Measurements from ENCODE around the gene RCE1. TPM values are rescaled to one million over a fixed set of nuclear protein-coding genes. Genes with fewer than 3 reads are reported as not detected.

The RCE1 gene
- total RNA-seq, 1 donor = 10.7 TPM

DNA sequence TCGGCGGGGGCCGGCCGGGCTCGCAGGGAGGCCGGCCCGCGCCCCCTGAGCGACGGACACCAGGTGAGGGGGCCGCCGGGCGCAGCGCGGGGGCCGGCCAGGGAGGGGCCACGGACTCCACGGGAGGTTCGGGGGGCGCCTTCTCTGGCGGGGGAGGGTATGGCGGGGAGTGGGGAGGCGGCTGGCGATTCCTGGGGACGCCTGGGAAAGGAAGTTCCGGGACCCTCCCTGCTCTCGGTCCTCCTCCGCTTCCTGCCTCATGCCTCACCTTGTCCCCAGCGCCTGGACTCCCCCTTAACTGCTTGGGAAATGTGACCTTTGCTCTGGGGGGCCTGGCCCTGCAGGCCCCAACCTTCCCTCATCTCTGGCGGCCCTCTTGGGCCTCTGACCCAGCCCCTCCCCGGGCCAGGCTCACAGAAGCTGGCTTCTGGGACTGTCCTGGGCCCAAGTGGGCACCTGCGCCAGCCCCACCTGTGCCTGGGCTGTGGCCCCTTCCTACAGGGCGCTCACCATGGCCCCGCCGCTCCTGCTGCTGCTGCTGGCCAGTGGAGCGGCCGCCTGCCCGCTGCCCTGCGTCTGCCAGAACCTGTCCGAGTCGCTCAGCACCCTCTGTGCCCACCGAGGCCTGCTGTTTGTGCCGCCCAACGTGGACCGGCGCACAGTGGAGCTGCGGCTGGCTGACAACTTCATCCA, 14.1 kb downstream of the RCE1 start:
- no peak for TF ChIP-seq CTCF (IDR thresholded peaks at IDR 0.05; ENCODE audit: insufficient read depth, low read length)
- H3K4me3 ChIP-seq (ENCODE audit: low read depth, low read length) = peak overlapping the region; percentile 81
- no peak for DNase-seq (ENCODE audit: low read depth)

GRCh38 chr11:66857927-66858185, 14.6 kb downstream of the RCE1 start:
- no peak for TF ChIP-seq CTCF (IDR thresholded peaks at IDR 0.05; ENCODE audit: insufficient read depth, low read length)
- DNase-seq (ENCODE audit: low read depth) = no peak
- no peak overlapping the region for H3K4me3 ChIP-seq (ENCODE audit: low read depth, low read length)

GRCh38 chr11:66858186-66858938, 15.1 kb downstream of the RCE1 start:
- DNase-seq (ENCODE audit: low read depth) = no peak
- no peak overlapping the region for H3K4me3 ChIP-seq (ENCODE audit: low read depth, low read length)
- TF ChIP-seq CTCF (IDR thresholded peaks at IDR 0.05; ENCODE audit: insufficient read depth, low read length) = no peak

DNA sequence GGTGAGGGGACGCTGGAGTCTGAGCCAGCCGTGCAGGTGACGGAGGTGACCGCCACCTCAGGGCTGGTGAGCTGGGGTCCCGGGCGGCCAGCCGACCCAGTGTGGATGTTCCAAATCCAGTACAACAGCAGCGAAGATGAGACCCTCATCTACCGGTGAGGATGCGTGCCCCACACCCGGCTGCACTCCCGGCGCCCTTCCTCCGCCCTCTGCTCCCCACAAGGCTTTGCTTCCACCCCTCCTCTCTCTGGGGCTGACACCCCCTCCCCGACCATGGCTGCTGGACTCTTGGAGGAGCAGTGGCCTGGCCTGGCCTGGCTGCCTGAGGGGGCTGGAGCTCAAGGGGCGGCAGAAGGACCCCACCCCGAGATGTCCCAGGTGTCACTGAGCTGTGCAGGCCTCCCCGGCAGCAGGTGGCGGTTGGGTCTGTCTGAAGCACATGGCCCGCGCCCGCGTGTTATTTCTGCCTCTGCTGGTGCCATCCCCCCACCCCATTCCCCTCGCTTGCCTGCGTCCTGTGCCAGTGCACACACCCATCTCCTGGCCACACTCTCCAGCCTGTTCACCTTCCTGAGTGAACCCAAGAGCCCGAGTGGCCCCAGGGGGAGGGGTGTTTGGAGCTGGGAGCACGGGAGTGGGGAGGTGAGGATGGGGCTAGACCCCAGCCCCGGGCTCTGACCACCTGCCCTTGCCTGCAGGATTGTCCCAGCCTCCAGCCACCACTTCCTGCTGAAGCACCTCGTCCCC, 15.9 kb downstream of the RCE1 start:
- no peak for DNase-seq (ENCODE audit: low read depth)
- TF ChIP-seq CTCF (IDR thresholded peaks at IDR 0.05; ENCODE audit: insufficient read depth, low read length) = no peak

GRCh38 chr11:66859686-66860448, 16.6 kb downstream of the RCE1 start:
- no peak for DNase-seq (ENCODE audit: low read depth)
- no peak overlapping the region for H3K4me3 ChIP-seq (ENCODE audit: low read depth, low read length)
- no peak for TF ChIP-seq CTCF (IDR thresholded peaks at IDR 0.05; ENCODE audit: insufficient read depth, low read length)

More for the DNA sequence above, 15.9 kb downstream of the RCE1 start:
- H3K4me3 ChIP-seq (ENCODE audit: low read depth, low read length) = no peak overlapping the region

DNA sequence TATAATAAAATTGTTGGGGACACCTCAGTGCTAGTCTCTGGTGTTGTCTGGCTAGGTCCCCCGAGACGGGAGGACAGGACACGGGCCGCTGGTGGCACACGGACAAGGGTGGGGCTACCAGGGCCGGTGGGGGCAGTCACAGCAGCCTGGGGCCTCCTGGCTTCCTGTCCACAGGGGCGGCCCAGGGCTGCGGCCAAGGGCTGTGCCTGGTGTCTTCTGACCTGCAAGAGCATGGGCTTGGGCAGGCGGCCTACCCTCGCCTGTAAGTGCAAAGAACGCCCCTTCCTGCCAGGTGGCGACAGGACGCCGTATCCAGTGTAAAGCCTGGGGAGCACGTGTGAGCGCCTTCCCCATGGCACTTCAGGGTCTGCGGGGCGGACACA, 17.2 kb downstream of the RCE1 start:
- DNase-seq (ENCODE audit: low read depth) = no peak
- TF ChIP-seq CTCF (IDR thresholded peaks at IDR 0.05; ENCODE audit: insufficient read depth, low read length) = no peak
- no peak overlapping the region for H3K4me3 ChIP-seq (ENCODE audit: low read depth, low read length)
